ENCODE data around the gene SGMS1. TPM values are rescaled to one million over a fixed set of nuclear protein-coding genes. Genes with fewer than 3 reads are reported as not detected.

The SGMS1 gene
- total RNA-seq, 1 donor from 2014 or later: 27.5 TPM

GRCh38 chr10:50595785-50596184 lies 28.0 kb downstream of the SGMS1 start:
- Mint-ChIP-seq H3K4me3 (no peak overlapping the region), H3K27ac (no peak overlapping the region), H3K27me3 (no peaks in the 10 kb centered on the region), H3K4me1 (peaks cover 18% of the 10 kb centered on the region), H3K9me3 (no peaks in the 10 kb centered on the region), H3K36me3 (ENCODE audit: low read depth) (no peaks in the 10 kb centered on the region)
- ATAC-seq (ENCODE audit: low read depth): no peak
- POLR2A ChIA-PET: no interaction called here
- no peak for TF ChIP-seq CTCF (IDR thresholded peaks at IDR 0.05)
- DNase-seq: no peak
- CTCF ChIA-PET: no interaction called here
- intact Hi-C loops (cut with micrococcal nuclease): no loop called here

GRCh38 chr10:50593523-50594376 lies 30.0 kb downstream of the SGMS1 start:
- no peaks in the 10 kb centered on the region for H3K27me3 Mint-ChIP-seq
- ChIA-PET POLR2A (no interaction called here), CTCF (no interaction called here)

GRCh38 chr10:50592961-50593418 lies 30.8 kb downstream of the SGMS1 start:
- Mint-ChIP-seq H3K9me3 (no peaks in the 10 kb centered on the region), H3K27ac (no peak overlapping the region), H3K27me3 (no peaks in the 10 kb centered on the region), H3K4me3 (no peak overlapping the region), H3K4me1 (peaks cover 5% of the 10 kb centered on the region), H3K36me3 (ENCODE audit: low read depth) (peaks cover 18% of the 10 kb centered on the region)
- ChIA-PET POLR2A (no interaction called here), CTCF (no interaction called here)
- TF ChIP-seq CTCF (IDR thresholded peaks at IDR 0.05): no peak
- ATAC-seq (ENCODE audit: low read depth) (no peak), DNase-seq (no peak)
- intact Hi-C loops (cut with micrococcal nuclease): no loop called here

More at GRCh38 chr10:50593523-50594376, 30.0 kb downstream of the SGMS1 start:
- Mint-ChIP-seq H3K36me3 (ENCODE audit: low read depth) (peaks cover 12% of the 10 kb centered on the region), H3K9me3 (no peaks in the 10 kb centered on the region), H3K4me3 (no peak overlapping the region), H3K27ac (no peak overlapping the region), H3K4me1 (peaks cover 7% of the 10 kb centered on the region)
- DNase-seq (no peak), ATAC-seq (ENCODE audit: low read depth) (no peak)
- intact Hi-C loops (cut with micrococcal nuclease): no loop called here
- TF ChIP-seq CTCF (IDR thresholded peaks at IDR 0.05): no peak

- no peaks in the 10 kb centered on the region for H3K27me3 Mint-ChIP-seq
Measured at GRCh38 chr10:50590935-50591334, 32.8 kb downstream of the SGMS1 start.

GRCh38 chr10:50586740-50587088 lies 37.0 kb downstream of the SGMS1 start:
- intact Hi-C loops (cut with micrococcal nuclease): no loop called here
- no peak for TF ChIP-seq CTCF (IDR thresholded peaks at IDR 0.05)
- DNase-seq: no peak
- peaks cover 60% of the 10 kb centered on the region for H3K36me3 Mint-ChIP-seq (ENCODE audit: low read depth)
- ChIA-PET POLR2A (no interaction called here), CTCF (no interaction called here)
- ATAC-seq (ENCODE audit: low read depth): no peak
- H3K27me3 Mint-ChIP-seq: no peaks in the 10 kb centered on the region
- H3K4me1 Mint-ChIP-seq: peaks cover 22% of the 10 kb centered on the region
- no peak overlapping the region for H3K27ac Mint-ChIP-seq
- no peaks in the 10 kb centered on the region for H3K9me3 Mint-ChIP-seq
- H3K4me3 Mint-ChIP-seq: no peak overlapping the region

More at GRCh38 chr10:50590935-50591334, 32.8 kb downstream of the SGMS1 start:
- ChIA-PET POLR2A (no interaction called here), CTCF (no interaction called here)
- Mint-ChIP-seq H3K27ac (no peak overlapping the region), H3K36me3 (ENCODE audit: low read depth) (peaks cover 39% of the 10 kb centered on the region), H3K9me3 (no peaks in the 10 kb centered on the region), H3K4me1 (peaks cover 9% of the 10 kb centered on the region), H3K4me3 (no peak overlapping the region)
- DNase-seq (no peak), ATAC-seq (ENCODE audit: low read depth) (no peak)
- no peak for TF ChIP-seq CTCF (IDR thresholded peaks at IDR 0.05)
- intact Hi-C loops (cut with micrococcal nuclease): no loop called here

All from activated B cell treated with CpG ODN at 0.5 μM for 24 hours (primary cell).